ENCODE measurements around the gene GALNT10.

GALNT10 gene

GRCh38 chr5:154412316-154412715 lies 221.8 kb downstream of the GALNT10 start:
- DNase-seq: no peak

- no peak for DNase-seq
These were observed 222.4 kb downstream of the GALNT10 start for GRCh38 chr5:154412925-154413324.

- DNase-seq: no peak
These were observed 224.6 kb downstream of the GALNT10 start for GRCh38 chr5:154415114-154415513.

- DNase-seq: no peak
These were observed 227.8 kb downstream of the GALNT10 start for GRCh38 chr5:154418344-154418820.

GRCh38 chr5:154419236-154419635 lies 228.7 kb downstream of the GALNT10 start:
- DNase-seq: no peak

- peak; percentile 4 for DNase-seq
These were observed 231.3 kb downstream of the GALNT10 start for GRCh38 chr5:154421868-154422267.

- no peak for DNase-seq
These were observed 231.8 kb downstream of the GALNT10 start for GRCh38 chr5:154422298-154422697.

- no peak for DNase-seq
These were observed 237.7 kb downstream of the GALNT10 start for GRCh38 chr5:154428208-154428607.

GRCh38 chr5:154429341-154429740 lies 238.8 kb downstream of the GALNT10 start:
- DNase-seq: no peak

- no peak for DNase-seq
These were observed 239.9 kb downstream of the GALNT10 start for GRCh38 chr5:154430466-154430865.

- no peak for DNase-seq
These were observed 240.6 kb downstream of the GALNT10 start for GRCh38 chr5:154430961-154431630.

GRCh38 chr5:154435226-154435625 lies 244.7 kb downstream of the GALNT10 start:
- DNase-seq: no peak

GRCh38 chr5:154437281-154437965 lies 246.9 kb downstream of the GALNT10 start:
- DNase-seq: no peak

GRCh38 chr5:154440540-154440939 lies 250.0 kb downstream of the GALNT10 start:
- DNase-seq: no peak

GRCh38 chr5:154442801-154443200 lies 252.3 kb downstream of the GALNT10 start:
- no peak for DNase-seq

GRCh38 chr5:154444556-154445421 lies 254.3 kb downstream of the GALNT10 start:
- DNase-seq: no peak

- DNase-seq: peak; percentile 85
These were observed 255.1 kb downstream of the GALNT10 start, which contains the start of gene SAP30L for GRCh38 chr5:154445422-154446194. Gene SAP30L (plus strand): TSS chr5:154445997. CDS start chr5:154446605, 608 bp downstream.

- no peak for DNase-seq
These were observed 255.9 kb downstream of the GALNT10 start for GRCh38 chr5:154446195-154447088.

- DNase-seq: no peak
These were observed 256.7 kb downstream of the GALNT10 start for GRCh38 chr5:154447089-154447725.

- no peak for DNase-seq
These were observed 259.3 kb downstream of the GALNT10 start for GRCh38 chr5:154449786-154450185.

- no peak for DNase-seq
These were observed 261.4 kb downstream of the GALNT10 start for GRCh38 chr5:154451957-154452356.

Measured in NK-92 treated with Interleukin-12 subunit alpha and Interleukin-12 subunit beta, amount 100 ng/mL, for 24 hours (cell line).